PC-3 (cell line): Measurements from ENCODE around the gene NFIC. TPM values are rescaled to one million over a fixed set of nuclear protein-coding genes. Genes with fewer than 3 reads are reported as not detected.

Experiments
- ATAC-seq: fragments of 200-7000 bp; cut with Tn5 transposase; 2 replicates; pipeline ENCODE4 v1.9.1; 2020; ENCODE audit warnings: mild to moderate bottlenecking, moderate library complexity
- BruUV-seq: library from RNA; stranded (reverse); fragments of 400-500 nt; replicated peaks from 2 replicates; lab custom pipeline; 2021; lab: Mats Ljungman, UMichigan
- CTCF ChIA-PET: fragments of 300-600 bp; sonication (Branson Sonifier 250); formaldehyde crosslinking; loops from one replicate; lab custom pipeline; 2022; ENCODE audit warnings: antibody characterized with exemption; lab: Charles Lee
- POLR2A ChIA-PET: fragments of 300-600 bp; sonication (Branson Sonifier 250); formaldehyde crosslinking; loops from one replicate; lab custom pipeline; 2022; ENCODE audit warnings: antibody characterized with exemption; ENCODE audit not compliant: unreplicated experiment; lab: Charles Lee
- DNase-seq: peaks from one replicate; pipeline ENCODE4 v3.0.0-alpha.2; 2015
- H2AFZ ChIP-seq: fragments of 300-600 bp; sonication (generic); 2 replicates; pipeline ENCODE4 v1.6.0; 2016; ENCODE audit warnings: antibody characterized with exemption, low read length
- H3F3A ChIP-seq: fragments of 300-600 bp; sonication (generic); one replicate; pipeline ENCODE4 v1.6.0; 2017; ENCODE audit warnings: antibody characterized with exemption, low read length, control low read depth, mild to moderate bottlenecking; ENCODE audit not compliant: unreplicated experiment
- H3K27ac ChIP-seq: fragments of 300-600 bp; sonication (generic); 2 replicates; pipeline ENCODE4 v1.5.1; 2016; ENCODE audit warnings: mild to moderate bottlenecking, low read length
- H3K27me3 ChIP-seq: fragments of 300-600 bp; sonication (generic); 2 replicates; pipeline ENCODE4 v1.6.1; 2016; ENCODE audit warnings: low read length, mixed read lengths
- H3K36me3 ChIP-seq: fragments of 300-600 bp; sonication (generic); 2 replicates; pipeline ENCODE4 v1.6.1; 2016; ENCODE audit warnings: low read depth, mixed run types, low read length, mixed read lengths
- H3K4me1 ChIP-seq: fragments of 300-600 bp; sonication (generic); 2 replicates; pipeline ENCODE4 v1.5.1; 2016; ENCODE audit warnings: low read length; ENCODE audit not compliant: insufficient read depth
- H3K4me2 ChIP-seq: fragments of 300-600 bp; sonication (generic); 2 replicates; pipeline ENCODE4 v1.6.0; 2016; ENCODE audit warnings: low read length
- H3K4me3 ChIP-seq: fragments of 300-600 bp; sonication (generic); 2 replicates; pipeline ENCODE4 v1.5.1; 2016; ENCODE audit warnings: mild to moderate bottlenecking, low read length, mixed read lengths
- H3K79me2 ChIP-seq: fragments of 300-600 bp; sonication (generic); 2 replicates; pipeline ENCODE4 v1.6.1; 2017; ENCODE audit warnings: low read length, mixed read lengths
- H3K9ac ChIP-seq: fragments of 300-600 bp; sonication (generic); 2 replicates; pipeline ENCODE4 v1.6.0; 2016; ENCODE audit warnings: mild to moderate bottlenecking, low read length
- H3K9me2 ChIP-seq: fragments of 300-600 bp; sonication (generic); replicated peaks from 2 replicates; pipeline ENCODE4 v1.6.1; 2016; ENCODE audit warnings: mixed run types, low read length, mixed read lengths
- H3K9me3 ChIP-seq: fragments of 300-600 bp; sonication (generic); 2 replicates; pipeline ENCODE4 v1.6.1; 2016; ENCODE audit warnings: low read length, mixed read lengths
- H4K20me1 ChIP-seq: fragments of 300-600 bp; sonication (generic); 2 replicates; pipeline ENCODE4 v1.6.1; 2016; ENCODE audit warnings: low read length, mixed read lengths
- EZH2 ChIP-seq: fragments of 300-600 bp; sonication (generic); IDR thresholded peaks from one replicate; pipeline ENCODE4 v1.6.1; 2017; ENCODE audit warnings: antibody characterized with exemption, mild to moderate bottlenecking, low read length; ENCODE audit not compliant: unreplicated experiment
- EZH2phosphoT487 ChIP-seq: fragments of 300-600 bp; sonication (generic); IDR thresholded peaks from 2 replicates; pipeline ENCODE4 v1.6.1; 2018; ENCODE audit warnings: mild to moderate bottlenecking, antibody characterized with exemption, low read length, borderline replicate concordance
- intact Hi-C: fragments of 100-400 bp; cut with micrococcal nuclease; formaldehyde crosslinking; loops from 2 replicates; pipeline ENCODE4 v1.9.0; 2023
- total RNA-seq: library from RNA; depleted of rRNA; stranded (reverse); fragments of >200 nt; gene quantifications from 2 replicates; pipeline ENCODE4 v1.2.3, GENCODE V29; 2014
- TF ChIP-seq, protein P1 (sequence below): fragments of 300-600 bp; sonication (generic); conservative IDR thresholded peaks from 2 replicates; pipeline ENCODE4 v1.5.1; 2017; ENCODE audit warnings: antibody characterized with exemption, low read depth, mild to moderate bottlenecking, low read length

The NFIC gene
- total RNA-seq, 1 experiment from 2014 or later = 31.7 TPM

GRCh38 chr19:3359015-3359918 is 7.1 kb upstream of the NFIC start:
- Histone ChIP-seq H3K9me2 (no peaks in the 10 kb centered on the region), H3K4me3 (peak overlapping the region; percentile 73), H3K27ac (no peak overlapping the region), H4K20me1 (no peaks in the 10 kb centered on the region), H3K4me2 (peak overlapping the region; percentile 92), H3K27me3 (no peaks in the 10 kb centered on the region), H3K79me2 (peaks cover 25% of the 10 kb centered on the region), H3K9me3 (no peaks in the 10 kb centered on the region), H3K4me1 (no peaks in the 10 kb centered on the region; the same call in 1 of the 2 replicates), H3K9ac (peak overlapping the region; percentile 61), H3F3A (no peaks in the 10 kb centered on the region), H3K36me3 (no peaks in the 10 kb centered on the region), H2AFZ (peak overlapping the region; percentile 81)
- intact Hi-C loops = no loop called here
- DNase-seq (peak; percentile 42), ATAC-seq (peak; percentile 49)
- CTCF ChIA-PET = no interaction called here
- BruUV-seq = no TSS peak
- TF ChIP-seq, protein P1, sequence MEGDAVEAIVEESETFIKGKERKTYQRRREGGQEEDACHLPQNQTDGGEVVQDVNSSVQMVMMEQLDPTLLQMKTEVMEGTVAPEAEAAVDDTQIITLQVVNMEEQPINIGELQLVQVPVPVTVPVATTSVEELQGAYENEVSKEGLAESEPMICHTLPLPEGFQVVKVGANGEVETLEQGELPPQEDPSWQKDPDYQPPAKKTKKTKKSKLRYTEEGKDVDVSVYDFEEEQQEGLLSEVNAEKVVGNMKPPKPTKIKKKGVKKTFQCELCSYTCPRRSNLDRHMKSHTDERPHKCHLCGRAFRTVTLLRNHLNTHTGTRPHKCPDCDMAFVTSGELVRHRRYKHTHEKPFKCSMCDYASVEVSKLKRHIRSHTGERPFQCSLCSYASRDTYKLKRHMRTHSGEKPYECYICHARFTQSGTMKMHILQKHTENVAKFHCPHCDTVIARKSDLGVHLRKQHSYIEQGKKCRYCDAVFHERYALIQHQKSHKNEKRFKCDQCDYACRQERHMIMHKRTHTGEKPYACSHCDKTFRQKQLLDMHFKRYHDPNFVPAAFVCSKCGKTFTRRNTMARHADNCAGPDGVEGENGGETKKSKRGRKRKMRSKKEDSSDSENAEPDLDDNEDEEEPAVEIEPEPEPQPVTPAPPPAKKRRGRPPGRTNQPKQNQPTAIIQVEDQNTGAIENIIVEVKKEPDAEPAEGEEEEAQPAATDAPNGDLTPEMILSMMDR = no peak
- no peak for TF ChIP-seq EZH2
- no peak for TF ChIP-seq EZH2phosphoT487
- POLR2A ChIA-PET = no interaction called here

- no peaks in the 10 kb centered on the region for H3F3A ChIP-seq
- H3K27me3 ChIP-seq = no peaks in the 10 kb centered on the region
- no peaks in the 10 kb centered on the region for H3K9me2 ChIP-seq
- BruUV-seq = no TSS peak
- peak overlapping the region; percentile 76 for H3K4me3 ChIP-seq
- no peak overlapping the region for H3K27ac ChIP-seq
- H3K9me3 ChIP-seq = no peaks in the 10 kb centered on the region
- H3K36me3 ChIP-seq = no peaks in the 10 kb centered on the region
- H3K9ac ChIP-seq = peak overlapping the region; percentile 75
- POLR2A ChIA-PET = no interaction called here
- DNase-seq (no peak), ATAC-seq (peak; percentile 49)
- peak overlapping the region; percentile 98 for H3K4me2 ChIP-seq
- H4K20me1 ChIP-seq = no peaks in the 10 kb centered on the region
- peak overlapping the region; percentile 83 for H2AFZ ChIP-seq
- no peak for TF ChIP-seq EZH2
- TF ChIP-seq, protein P1 = no peak
- TF ChIP-seq EZH2phosphoT487 = no peak
- intact Hi-C loops = no loop called here
- H3K4me1 ChIP-seq = peaks cover under 1% of the 10 kb centered on the region
- CTCF ChIA-PET = no interaction called here
- H3K79me2 ChIP-seq = peaks cover 31% of the 10 kb centered on the region
Observed at GRCh38 chr19:3359919-3360420, 6.4 kb upstream of the NFIC start.
